Loucy (cell line): ENCODE measurements around the gene NMBR.
"Not testable (repeated sequence)": the region's sequence is repeated elsewhere in the genome, so short reads cannot be mapped to it uniquely, and the experiment has no call there.

Experiments
- CTCF ChIP-seq: fragments of 200-600 bp; sonication (generic); conservative IDR thresholded peaks from 2 replicates; pipeline ENCODE4 v1.5.1; 2014; ENCODE audit warnings: mild to moderate bottlenecking, antibody characterized with exemption, low read length
- EZH2phosphoT487 ChIP-seq: fragments of 200-600 bp; IDR thresholded peaks from 2 replicates; pipeline ENCODE4 v1.6.1; 2018; ENCODE audit warnings: antibody characterized with exemption, mild to moderate bottlenecking, moderate library complexity, borderline replicate concordance

DNA sequence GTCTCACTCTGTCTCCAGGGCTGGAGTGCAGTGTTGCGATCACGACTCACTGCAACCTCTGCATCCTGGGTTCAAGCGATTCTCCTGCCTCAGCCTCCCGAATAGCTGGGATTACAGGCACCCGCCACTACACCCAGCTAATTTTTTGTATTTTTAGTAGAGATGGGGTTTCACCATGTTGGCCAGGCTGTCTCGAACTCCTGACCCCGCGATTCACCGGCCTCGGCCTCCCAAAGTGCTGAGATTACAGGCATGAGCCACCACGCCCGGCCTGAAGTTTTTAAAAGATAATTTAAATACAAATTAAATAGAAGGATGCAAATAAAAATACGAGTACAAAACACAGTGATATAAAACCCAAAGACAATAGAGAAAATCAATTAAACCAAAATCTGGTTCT lies 5.4 kb downstream of the NMBR start:
- not testable (repeated sequence) for TF ChIP-seq CTCF, EZH2phosphoT487
